GM21526 (cell line): ENCODE results near the gene ASNSD1.
"Not testable (repeated sequence)": the region's sequence is repeated elsewhere in the genome, so short reads cannot be mapped to it uniquely, and the experiment has no call there.

ENCODE experiments used
- ATAC-seq: cut with Tn5 transposase; IDR thresholded peaks from one replicate; pipeline ENCODE4 v1.9.1; 2021; ENCODE audit warnings: moderate library complexity; ENCODE audit not compliant: unreplicated experiment, low FRiP score

ASNSD1 gene

DNA sequence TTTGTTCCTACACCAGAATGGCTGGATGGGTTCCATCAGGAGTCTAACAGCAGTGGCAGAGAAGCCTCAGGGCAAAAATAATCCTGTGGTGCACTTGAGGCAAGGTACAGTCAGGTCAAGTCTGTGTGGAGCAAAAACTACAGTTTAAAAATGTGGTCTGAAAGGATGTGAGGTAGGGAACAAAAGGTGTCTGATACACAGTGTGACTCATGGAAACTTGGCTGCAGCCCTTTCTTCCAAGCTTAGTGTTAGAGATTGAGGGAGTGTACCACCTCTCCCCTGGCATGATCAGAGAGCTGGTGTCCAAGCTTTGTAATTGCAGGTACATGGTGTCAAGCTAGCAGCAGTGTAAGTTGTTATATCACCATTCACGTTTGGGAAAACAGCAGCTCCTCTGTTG is 22.1 kb downstream of the ASNSD1 start:
- no peak for ATAC-seq

DNA sequence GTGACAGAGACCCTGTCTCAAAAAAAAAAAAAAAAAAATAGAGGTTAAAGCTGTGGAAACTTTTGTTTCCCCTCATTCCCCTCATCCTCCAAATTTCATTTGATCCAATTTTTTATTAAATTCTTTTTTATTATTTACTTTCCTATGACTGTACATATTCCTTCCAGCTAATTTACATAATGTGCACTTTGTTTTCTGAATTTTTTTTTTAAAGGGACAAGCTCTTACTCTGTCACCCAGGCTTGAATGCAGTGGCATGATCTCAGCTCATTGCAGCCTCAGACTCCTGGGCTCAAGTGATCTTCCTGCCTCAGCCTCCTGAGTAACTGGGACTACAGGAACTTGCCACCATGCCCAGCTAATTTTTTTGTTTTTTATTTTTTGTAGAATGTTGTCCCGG is 23.6 kb downstream of the ASNSD1 start:
- no peak for ATAC-seq

DNA sequence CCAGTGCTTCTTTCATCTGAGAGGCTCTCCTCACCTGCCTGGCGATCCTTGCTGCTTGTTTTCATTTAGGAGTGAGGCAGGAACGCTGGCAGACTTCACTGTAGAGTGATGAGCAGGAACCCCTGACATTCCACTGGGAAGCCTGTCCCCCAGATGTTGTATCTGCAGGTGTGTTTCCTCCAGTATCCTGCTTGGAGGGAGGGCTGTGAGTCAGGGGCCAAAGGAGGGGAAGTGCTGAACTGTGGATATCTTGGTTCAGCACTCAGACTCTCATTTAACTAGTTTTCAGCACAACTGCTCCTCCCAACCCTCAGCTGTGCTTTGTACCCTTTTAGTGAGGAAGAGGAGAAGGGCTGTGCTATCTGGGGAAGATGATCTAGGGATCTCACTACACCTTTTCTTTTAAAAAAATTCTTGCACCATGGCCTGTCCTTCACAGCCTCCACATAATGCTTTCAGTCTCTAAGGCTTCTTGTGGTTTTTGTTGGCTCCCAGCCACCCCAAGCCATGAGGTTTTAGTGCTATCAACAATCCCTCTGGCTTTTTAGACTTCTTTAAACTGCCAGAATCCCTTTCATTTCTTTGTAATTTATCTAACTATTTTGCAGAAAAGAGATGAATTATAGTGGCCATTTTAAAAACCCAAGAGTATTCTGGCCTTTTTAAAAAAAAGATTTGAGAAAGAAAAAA is 24.4 kb downstream of the ASNSD1 start:
- ATAC-seq = no peak

DNA sequence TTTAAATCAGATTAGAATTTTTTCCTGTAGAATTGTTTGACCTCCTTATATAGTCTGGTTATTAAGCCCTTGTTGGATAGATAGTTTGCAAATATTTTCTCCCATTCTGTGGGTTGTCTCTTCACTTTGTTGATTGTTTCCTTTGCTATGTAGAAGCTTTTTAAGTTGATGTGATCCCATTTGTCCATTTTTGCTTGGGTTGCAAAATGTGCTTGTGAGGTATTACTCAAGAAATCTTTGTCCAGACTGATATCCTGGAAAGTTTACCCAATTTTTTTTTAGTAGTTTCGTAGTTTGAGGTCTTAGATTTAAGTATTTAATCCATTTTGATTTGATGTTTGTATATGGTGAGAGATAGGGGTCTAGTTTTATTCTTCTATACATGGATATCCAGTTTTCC is 26.5 kb downstream of the ASNSD1 start:
- not testable (repeated sequence) for ATAC-seq

DNA sequence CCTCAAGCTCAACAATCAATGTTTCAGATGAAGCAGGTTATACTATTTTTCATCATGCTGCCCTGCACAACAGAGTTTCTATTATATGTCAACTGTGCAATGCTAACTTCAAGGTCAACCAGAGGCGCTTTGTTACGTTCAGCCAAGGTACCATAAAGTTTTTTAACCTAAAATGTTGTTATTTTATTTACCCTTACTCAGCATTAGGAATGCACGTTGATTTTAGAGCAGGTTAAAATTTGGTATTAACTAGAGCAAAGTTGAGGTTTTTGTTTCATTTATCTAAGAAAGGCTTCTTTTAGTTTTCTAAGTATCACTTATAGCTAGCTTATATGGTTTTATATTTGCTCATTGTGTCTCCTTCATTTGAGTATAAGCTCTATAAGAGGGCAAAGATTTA is 35.0 kb downstream of the ASNSD1 start:
- ATAC-seq = no peak

DNA sequence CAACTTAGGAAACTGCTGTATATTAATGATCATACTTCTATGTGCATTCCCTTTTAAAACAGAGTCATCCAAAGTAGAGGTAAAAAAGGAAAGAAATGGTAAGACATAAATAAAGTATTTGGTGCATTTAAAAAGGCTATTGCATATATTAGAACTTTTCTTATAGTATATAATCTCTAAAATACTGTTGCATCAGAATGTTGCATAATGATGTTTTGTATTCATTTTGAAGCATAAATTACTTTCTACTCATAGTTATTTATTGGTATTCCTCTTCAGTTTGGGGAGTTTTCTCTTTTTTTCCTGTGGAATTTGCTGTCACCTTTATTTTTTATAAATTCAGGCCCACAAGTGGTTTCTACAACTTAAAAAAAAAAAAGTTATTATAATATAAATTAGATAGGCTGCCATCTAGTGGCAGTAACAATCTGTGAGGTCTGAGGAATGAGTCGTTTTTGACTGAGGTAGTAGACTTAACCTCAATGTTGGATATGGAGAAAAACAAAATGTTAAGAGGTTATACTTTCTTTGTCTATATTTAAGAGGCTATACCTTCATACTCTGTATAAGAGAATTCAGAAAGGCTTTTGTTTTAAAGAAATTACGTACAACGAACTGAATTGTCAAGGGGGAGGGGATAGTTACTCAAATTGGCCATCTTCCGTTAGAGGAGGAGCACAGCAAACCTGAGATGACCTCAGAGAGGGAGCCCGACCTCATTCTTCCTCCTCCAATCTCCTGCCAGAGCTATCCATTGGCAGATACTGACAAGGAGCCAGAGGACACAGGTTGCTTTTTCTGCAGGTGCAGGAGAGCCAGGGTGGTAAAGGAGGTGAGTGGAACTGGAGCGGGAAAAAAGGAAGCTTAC is 37.0 kb downstream of the ASNSD1 start:
- no peak for ATAC-seq

DNA sequence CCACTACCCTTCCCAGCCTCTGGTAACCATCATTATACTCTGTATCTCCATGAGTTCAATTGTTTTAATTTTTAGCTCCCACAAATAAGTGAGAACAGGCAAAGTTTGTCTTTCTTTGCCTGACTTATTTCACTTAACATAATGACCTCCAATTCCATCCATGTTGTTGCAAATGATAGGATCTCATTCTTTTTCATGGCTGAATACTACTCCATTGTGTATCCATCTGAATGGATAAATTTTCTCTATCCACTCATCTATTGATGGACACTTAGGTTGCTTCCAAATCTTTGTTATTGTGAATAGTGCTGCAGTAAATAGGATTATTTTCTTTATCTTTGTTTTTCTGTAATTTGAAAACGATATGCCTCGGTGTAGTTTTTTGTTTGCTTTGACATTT is 39.4 kb downstream of the ASNSD1 start:
- ATAC-seq = no peak

DNA sequence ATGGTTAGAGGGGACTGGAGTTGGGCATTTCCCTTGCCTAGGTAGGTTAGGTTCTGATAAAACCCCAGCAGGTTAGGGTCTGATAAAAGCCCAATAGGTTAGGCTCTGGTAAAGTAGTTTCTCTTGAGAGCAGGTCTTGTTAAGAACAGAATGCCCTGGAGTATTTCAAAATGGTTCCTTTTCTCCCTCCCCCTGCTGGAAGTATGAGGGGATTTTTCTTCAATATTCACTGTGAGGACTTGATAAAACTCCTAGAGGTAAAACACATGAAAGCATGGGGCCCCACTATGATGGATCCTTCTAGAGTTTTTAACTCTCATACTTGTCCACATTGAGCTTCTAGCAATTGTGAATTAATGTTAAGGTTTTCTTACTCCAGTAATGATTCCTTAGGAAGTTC is 40.8 kb downstream of the ASNSD1 start:
- ATAC-seq = no peak

DNA sequence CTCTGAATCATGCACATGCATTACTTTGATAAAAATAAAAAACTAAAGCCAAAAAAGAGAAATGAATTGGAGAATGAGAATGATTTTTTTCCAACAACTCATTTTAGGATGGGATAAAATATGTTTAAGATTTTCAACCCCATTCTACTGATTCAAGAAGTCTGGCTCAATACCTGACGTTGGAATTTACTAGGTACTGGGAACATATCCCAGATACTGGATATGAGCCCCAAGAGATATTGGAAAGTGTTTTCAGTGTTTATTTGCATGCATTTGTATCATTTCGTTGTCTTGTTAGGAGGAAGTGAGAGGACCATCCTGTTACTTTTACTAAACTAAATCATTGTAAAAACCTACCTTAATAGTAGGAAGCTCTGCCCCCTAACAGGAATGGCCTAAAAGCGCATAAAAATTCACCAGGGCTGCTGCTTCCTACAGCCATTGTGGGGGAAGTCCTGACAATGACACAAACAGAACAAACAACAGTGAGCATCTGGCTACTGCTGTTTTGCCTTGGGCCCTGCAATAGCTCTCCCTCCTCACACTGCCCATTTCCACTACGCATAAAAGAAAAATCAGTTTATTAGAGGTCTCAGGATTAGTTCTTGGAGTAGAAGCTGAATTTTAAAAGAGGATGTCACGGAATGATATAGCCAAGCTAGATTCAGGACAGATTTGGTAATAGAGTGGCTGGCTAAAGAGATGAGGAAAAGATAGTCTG is 48.4 kb downstream of the ASNSD1 start:
- ATAC-seq = no peak

DNA sequence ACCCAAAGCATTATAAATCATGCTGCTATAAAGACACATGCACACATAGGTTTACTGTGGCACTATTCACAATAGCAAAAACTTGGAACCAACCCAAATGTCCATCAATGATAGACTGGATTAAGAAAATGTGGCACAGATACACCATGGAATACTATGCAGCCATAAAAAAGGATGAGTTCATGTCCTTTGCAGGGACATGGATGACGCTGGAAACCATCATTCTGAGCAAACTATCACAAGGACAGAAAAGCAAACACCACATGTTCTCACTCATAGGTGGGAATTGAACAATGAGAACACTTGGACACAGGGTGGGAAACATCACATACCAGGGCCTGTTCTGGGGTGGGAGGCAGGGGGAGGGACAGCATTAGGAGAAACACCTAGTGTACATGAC is 56.3 kb downstream of the ASNSD1 start:
- ATAC-seq = not testable (repeated sequence)

DNA sequence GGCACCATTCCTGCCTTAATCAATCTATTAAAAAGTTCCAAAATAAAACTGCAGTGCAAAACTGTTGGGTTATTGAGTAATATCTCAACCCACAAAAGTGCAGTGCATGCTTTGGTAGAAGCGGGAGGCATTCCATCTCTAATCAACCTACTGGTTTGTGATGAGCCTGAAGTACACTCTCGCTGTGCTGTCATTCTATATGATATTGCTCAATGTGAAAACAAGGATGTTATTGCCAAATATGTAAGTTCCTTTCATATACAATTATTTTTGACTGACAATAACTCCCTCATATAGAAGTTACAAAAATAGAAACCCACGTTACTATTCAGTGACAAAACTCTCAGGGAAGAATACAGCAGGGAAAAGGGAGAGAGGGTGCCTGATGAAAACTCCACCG is 58.3 kb downstream of the ASNSD1 start:
- no peak for ATAC-seq
